GM23338 (cell line): Measurements from ENCODE around the gene PLIN5. TPM values are rescaled to one million over a fixed set of nuclear protein-coding genes. Genes with fewer than 3 reads are reported as not detected.

Experiments used
- ATAC-seq: fragments of 200-7000 bp; cut with Tn5 transposase; 3 replicates; pipeline ENCODE4 v1.9.1; 2020
- DNase-seq: peaks from one replicate; pipeline ENCODE4 v3.0.0-alpha.2; 2015; ENCODE audit warnings: low spot score
- H2AFZ ChIP-seq: fragments of 200-600 bp; sonication (generic); 2 replicates; pipeline ENCODE4 v1.8.0; 2016; ENCODE audit warnings: antibody characterized with exemption, mild to moderate bottlenecking, moderate library complexity
- H3F3A ChIP-seq: fragments of 200-600 bp; sonication (generic); replicated peaks from 2 replicates; pipeline ENCODE4 v1.8.0; 2017; ENCODE audit warnings: antibody characterized with exemption, mixed run types, low read depth
- H3K27ac ChIP-seq: fragments of 200-600 bp; sonication (generic); 2 replicates; pipeline ENCODE4 v1.6.1; 2016; ENCODE audit warnings: low read depth
- H3K27me3 ChIP-seq: fragments of 200-600 bp; sonication (generic); 2 replicates; pipeline ENCODE4 v1.8.0; 2016; ENCODE audit warnings: mild to moderate bottlenecking, mixed run types, moderate library complexity; ENCODE audit not compliant: insufficient read depth
- H3K36me3 ChIP-seq: fragments of 200-600 bp; sonication (generic); 2 replicates; pipeline ENCODE4 v1.8.0; 2016; ENCODE audit warnings: mild to moderate bottlenecking; ENCODE audit not compliant: insufficient read depth
- H3K4me1 ChIP-seq: fragments of 200-600 bp; sonication (generic); 2 replicates; pipeline ENCODE4 v1.8.0; 2016; ENCODE audit warnings: mild to moderate bottlenecking, moderate library complexity; ENCODE audit not compliant: insufficient read depth
- H3K4me2 ChIP-seq: fragments of 200-600 bp; sonication (generic); 2 replicates; pipeline ENCODE4 v1.7.1; 2017; ENCODE audit warnings: mixed run types
- H3K4me3 ChIP-seq: fragments of 200-600 bp; sonication (generic); 2 replicates; pipeline ENCODE4 v1.6.1; 2016; ENCODE audit warnings: mixed run types
- H3K79me2 ChIP-seq: fragments of 200-600 bp; sonication (generic); replicated peaks from 2 replicates; pipeline ENCODE4 v1.8.0; 2017; ENCODE audit warnings: mild to moderate bottlenecking; ENCODE audit not compliant: insufficient read depth
- H3K9me2 ChIP-seq: fragments of 200-600 bp; sonication (generic); 2 replicates; pipeline ENCODE4 v1.8.0; 2017; ENCODE audit not compliant: insufficient read depth
- H4K20me1 ChIP-seq: fragments of 200-600 bp; sonication (generic); replicated peaks from 2 replicates; pipeline ENCODE4 v1.8.0; 2017; ENCODE audit warnings: mild to moderate bottlenecking; ENCODE audit not compliant: insufficient read depth
- H3K27ac Mint-ChIP-seq: 2 replicates; pipeline ENCODE4 v1.8.0; 2020; ENCODE audit warnings: inconsistent platforms, mild to moderate bottlenecking, moderate library complexity, mixed read lengths
- H3K27me3 Mint-ChIP-seq: 3 replicates; pipeline ENCODE4 v1.8.0; 2022; ENCODE audit warnings: low read depth, mild to moderate bottlenecking, moderate library complexity, mixed read lengths, inconsistent platforms; ENCODE audit not compliant: insufficient read depth, poor library complexity
- H3K36me3 Mint-ChIP-seq: 3 replicates; pipeline ENCODE4 v1.8.0; 2021; ENCODE audit warnings: low read depth, mild to moderate bottlenecking, inconsistent platforms, moderate library complexity, mixed read lengths
- H3K4me1 Mint-ChIP-seq: 3 replicates; pipeline ENCODE4 v1.8.0; 2020; ENCODE audit warnings: mild to moderate bottlenecking, inconsistent platforms, mixed read lengths
- H3K4me3 Mint-ChIP-seq: 3 replicates; pipeline ENCODE4 v1.8.0; 2021; ENCODE audit warnings: moderate library complexity, mild to moderate bottlenecking, inconsistent platforms, mixed read lengths
- H3K9me3 Mint-ChIP-seq: 3 replicates; pipeline ENCODE4 v1.8.0; 2020; ENCODE audit warnings: moderate library complexity, mild to moderate bottlenecking, inconsistent platforms, mixed read lengths
- CREB1 ChIP-seq: fragments of 250-450 bp; sonication (Bioruptor Pico); IDR thresholded peaks from 2 replicates; pipeline ENCODE4 v1.5.0; 2020; ENCODE audit warnings: low read depth, mild to moderate bottlenecking, moderate library complexity
- POLR2AphosphoS5 ChIP-seq: IDR thresholded peaks from 2 replicates; pipeline ENCODE4 v1.6.1; 2016; ENCODE audit warnings: antibody characterized with exemption, low read depth
- ZNF114 ChIP-seq: fragments of 250-450 bp; sonication (Bioruptor Pico); IDR thresholded peaks from 2 replicates; pipeline ENCODE4 v1.5.0; 2020; ENCODE audit warnings: mild to moderate bottlenecking, moderate library complexity
- ZNF462 ChIP-seq: fragments of 250-450 bp; sonication (Bioruptor Pico); IDR thresholded peaks from 2 replicates; pipeline ENCODE4 v1.5.0; 2020; ENCODE audit warnings: mild to moderate bottlenecking, moderate library complexity
- polyA plus RNA-seq: library from polyadenylated mRNA; unstranded; fragments of >200 nt; fragmentation: Nextera tagmentation; extraction: Ambion mirVana; gene quantifications from 2 replicates; pipeline ENCODE4 v1.2.1, GENCODE V29; 2016
- total RNA-seq: library from RNA; depleted of rRNA; stranded (reverse); fragments of >200 nt; shearing (Covaris generic); gene quantifications from 2 replicates; pipeline ENCODE4 v1.2.3, GENCODE V29; 2014

Gene PLIN5
- total and polyA plus RNA-seq, 2 experiments from 2014 or later, result 1.9 to 3.5 TPM

DNA sequence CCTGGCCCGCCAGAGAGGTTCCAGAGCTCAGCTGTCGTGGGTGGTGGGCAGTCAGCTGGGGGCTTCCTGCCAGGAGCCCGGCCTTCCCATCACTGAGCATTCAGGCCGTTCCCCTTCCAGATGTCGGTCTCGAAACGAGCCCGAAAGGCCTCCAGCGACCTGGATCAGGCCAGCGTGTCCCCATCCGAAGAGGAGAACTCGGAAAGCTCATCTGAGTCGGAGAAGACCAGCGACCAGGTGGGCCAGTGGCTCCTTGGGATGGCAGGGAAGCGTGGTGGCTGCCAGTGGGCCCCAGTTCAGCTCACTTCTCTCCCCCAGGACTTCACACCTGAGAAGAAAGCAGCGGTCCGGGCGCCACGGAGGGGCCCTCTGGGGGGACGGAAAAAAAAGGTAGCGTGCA lies 43.6 kb downstream of the PLIN5 start:
- Histone ChIP-seq H3K79me2 (no peaks in the 10 kb centered on the region), H3K27me3 (no peaks in the 10 kb centered on the region), H4K20me1 (no peaks in the 10 kb centered on the region; the same call in 1 of the 2 replicates), H2AFZ (no peak overlapping the region), H3K4me1 (no peaks in the 10 kb centered on the region), H3K36me3 (peaks cover 21% of the 10 kb centered on the region; the same call in 1 of the 2 replicates), H3F3A (0 out of 2 replicates have a peak, but pooled peaks cover 9% of the 10 kb centered on the region), H3K4me3 (no peak overlapping the region), H3K4me2 (no peak overlapping the region), H3K9me2 (no peaks in the 10 kb centered on the region), H3K27ac (no peak overlapping the region)
- Mint-ChIP-seq H3K36me3 (peaks cover 41% of the 10 kb centered on the region), H3K27ac (no peak overlapping the region), H3K4me1 (no peaks in the 10 kb centered on the region), H3K27me3 (no peaks in the 10 kb centered on the region), H3K4me3 (no peak overlapping the region), H3K9me3 (no peaks in the 10 kb centered on the region; the same call in 2 of the 3 replicates)
- ATAC-seq (no peak), DNase-seq (no peak)
- TF ChIP-seq CREB1 (CRISPR knock-in tag) (no peak), ZNF462 (CRISPR knock-in tag) (no peak)

GRCh38 chr19:4488496-4488895 lies 46.5 kb downstream of the PLIN5 start:
- Mint-ChIP-seq H3K4me3 (no peak overlapping the region), H3K27me3 (no peaks in the 10 kb centered on the region), H3K4me1 (no peaks in the 10 kb centered on the region; the same call in 2 of the 3 replicates), H3K27ac (no peak overlapping the region), H3K9me3 (no peaks in the 10 kb centered on the region; the same call in 2 of the 3 replicates), H3K36me3 (peaks cover 47% of the 10 kb centered on the region)
- TF ChIP-seq ZNF114 (CRISPR knock-in tag), result no peak
- no peak for TF ChIP-seq POLR2AphosphoS5
- no peaks in the 10 kb centered on the region for H3K27me3 ChIP-seq
- H3K4me1 ChIP-seq, result no peaks in the 10 kb centered on the region
- 0 out of 2 replicates have a peak, but pooled peaks cover 3% of the 10 kb centered on the region for H3K79me2 ChIP-seq
- H3K36me3 ChIP-seq, result peaks cover 21% of the 10 kb centered on the region; the same call in 1 of the 2 replicates
- H3K9me2 ChIP-seq, result no peaks in the 10 kb centered on the region
- no peaks in the 10 kb centered on the region; the same call in 1 of the 2 replicates for H4K20me1 ChIP-seq
- H3K4me3 ChIP-seq, result no peak overlapping the region
- H3K27ac ChIP-seq, result no peak overlapping the region
- H3F3A ChIP-seq, result peaks cover 9% of the 10 kb centered on the region; the same call in 1 of the 2 replicates
- ATAC-seq (no peak), DNase-seq (no peak)
- H2AFZ ChIP-seq, result no peak overlapping the region
- H3K4me2 ChIP-seq, result no peak overlapping the region
